WTC11 (cell line): ENCODE data around the gene PDK3. TPM values are rescaled to one million over a fixed set of nuclear protein-coding genes. Genes with fewer than 3 reads are reported as not detected.

Experiments used
- ATAC-seq: fragments of 200-7000 bp; cut with Tn5 transposase; 2 replicates; pipeline ENCODE4 v1.10.0; 2021; ENCODE audit warnings: mild to moderate bottlenecking, moderate library complexity
- CTCF ChIA-PET: fragments of 300-600 bp; sonication (Branson Sonifier 250); formaldehyde crosslinking; loops from one replicate; lab custom pipeline; 2021; ENCODE audit warnings: antibody characterized with exemption; lab: Charles Lee
- POLR2A ChIA-PET: fragments of 350-600 bp; sonication (Branson Sonifier 250); formaldehyde crosslinking; loops from one replicate; lab custom pipeline; 2021; ENCODE audit warnings: antibody characterized with exemption; lab: Charles Lee
- DNase-seq: peaks from one replicate; pipeline ENCODE4 v3.0.0; 2021; ENCODE audit warnings: low spot score
- H3K27ac Mint-ChIP-seq: 2 replicates; pipeline ENCODE4 v1.8.0; 2021; ENCODE audit warnings: mixed read lengths
- H3K27me3 Mint-ChIP-seq: 2 replicates; pipeline ENCODE4 v1.8.0; 2021; ENCODE audit warnings: low read depth, mild to moderate bottlenecking, moderate library complexity, mixed read lengths
- H3K36me3 Mint-ChIP-seq: 2 replicates; pipeline ENCODE4 v1.8.0; 2021; ENCODE audit warnings: mixed read lengths
- H3K4me1 Mint-ChIP-seq: 2 replicates; pipeline ENCODE4 v1.8.0; 2022; ENCODE audit warnings: mixed read lengths
- H3K4me3 Mint-ChIP-seq: 2 replicates; pipeline ENCODE4 v1.8.0; 2021; ENCODE audit warnings: mild to moderate bottlenecking, moderate library complexity, mixed read lengths
- H3K9me3 Mint-ChIP-seq: 2 replicates; pipeline ENCODE4 v1.8.0; 2021; ENCODE audit warnings: mixed read lengths
- ATF1 ChIP-seq: sonication (generic); formaldehyde crosslinking; IDR thresholded peaks from 2 replicates; pipeline ENCODE4 v1.8.1; 2023; ENCODE audit warnings: mild to moderate bottlenecking, moderate library complexity, missing genetic modification reagents
- FOXK1 ChIP-seq: sonication (generic); formaldehyde crosslinking; IDR thresholded peaks from 2 replicates; pipeline ENCODE4 v1.8.0; 2022; ENCODE audit warnings: mild to moderate bottlenecking, moderate library complexity, missing genetic modification reagents
- HMGA2 ChIP-seq: fragments of 250-450 bp; sonication (Bioruptor Pico); IDR thresholded peaks from 2 replicates; pipeline ENCODE4 v1.4.0; 2021; ENCODE audit warnings: mild to moderate bottlenecking, moderate library complexity
- NFE2L1 ChIP-seq: sonication (generic); formaldehyde crosslinking; IDR thresholded peaks from 2 replicates; pipeline ENCODE4 v1.8.1; 2023; ENCODE audit warnings: missing genetic modification reagents
- NR1H2 ChIP-seq: sonication (generic); formaldehyde crosslinking; IDR thresholded peaks from 2 replicates; pipeline ENCODE4 v1.9.0; 2021; ENCODE audit warnings: mild to moderate bottlenecking, moderate library complexity, missing genetic modification reagents
- RELA ChIP-seq: sonication (generic); formaldehyde crosslinking; IDR thresholded peaks from 2 replicates; pipeline ENCODE4 v1.8.1; 2022; ENCODE audit warnings: missing genetic modification reagents, mild to moderate bottlenecking, borderline replicate concordance
- TCF7 ChIP-seq: sonication (generic); formaldehyde crosslinking; IDR thresholded peaks from 2 replicates; pipeline ENCODE4 v1.8.0; 2022; ENCODE audit warnings: mild to moderate bottlenecking, low read depth, missing genetic modification reagents, moderate library complexity
- TEAD1 ChIP-seq: sonication (generic); formaldehyde crosslinking; IDR thresholded peaks from 2 replicates; pipeline ENCODE4 v1.8.0; 2022; ENCODE audit warnings: mild to moderate bottlenecking, missing genetic modification reagents
- ZMAT4 ChIP-seq: fragments of 250-450 bp; sonication (Bioruptor Pico); IDR thresholded peaks from 2 replicates; pipeline ENCODE4 v1.9.0; 2021; ENCODE audit warnings: mild to moderate bottlenecking
- ZNF317 ChIP-seq: sonication (generic); formaldehyde crosslinking; IDR thresholded peaks from 2 replicates; pipeline ENCODE4 v1.8.1; 2023; ENCODE audit warnings: low read depth, mild to moderate bottlenecking, moderate library complexity, missing genetic modification reagents, borderline replicate concordance
- total RNA-seq: library from RNA; stranded (reverse); gene quantifications from 3 replicates; pipeline ENCODE4 v1.2.3, GENCODE V29; 2021
- TF ChIP-seq, protein P1 (sequence below): sonication (generic); formaldehyde crosslinking; conservative IDR thresholded peaks from 2 replicates; pipeline ENCODE4 v1.8.1; 2023; ENCODE audit warnings: mild to moderate bottlenecking, low read depth, missing genetic modification reagents, moderate library complexity
- TF ChIP-seq, protein P2 (sequence below): sonication (generic); formaldehyde crosslinking; IDR thresholded peaks from 2 replicates; pipeline ENCODE4 v1.8.0; 2022; ENCODE audit warnings: mild to moderate bottlenecking, missing genetic modification reagents
- TF ChIP-seq, protein P3 (sequence below): sonication (generic); formaldehyde crosslinking; IDR thresholded peaks from 2 replicates; pipeline ENCODE4 v1.8.1; 2023; ENCODE audit warnings: mild to moderate bottlenecking, moderate library complexity, missing genetic modification reagents
- TF ChIP-seq, protein P4 (sequence below): sonication (generic); formaldehyde crosslinking; conservative IDR thresholded peaks from 2 replicates; pipeline ENCODE4 v1.8.1; 2022; ENCODE audit warnings: mild to moderate bottlenecking, missing genetic modification reagents
- TF ChIP-seq, protein P5 (sequence below): fragments of 250-450 bp; sonication (Bioruptor Pico); IDR thresholded peaks from 2 replicates; pipeline ENCODE4 v1.9.0; 2021; ENCODE audit warnings: mild to moderate bottlenecking
- TF ChIP-seq, protein P6 (sequence below): sonication (generic); formaldehyde crosslinking; IDR thresholded peaks from 2 replicates; pipeline ENCODE4 v1.8.0; 2023; ENCODE audit warnings: missing genetic modification reagents
- TF ChIP-seq, protein P7 (sequence below): sonication (generic); formaldehyde crosslinking; IDR thresholded peaks from 2 replicates; pipeline ENCODE4 v1.8.1; 2022; ENCODE audit warnings: low read depth, mild to moderate bottlenecking, moderate library complexity, missing genetic modification reagents, borderline replicate concordance

The PDK3 gene
- total RNA-seq, 1 experiment from 2014 or later, result 34.4 TPM

- H3K9me3 Mint-ChIP-seq, result no peaks in the 10 kb centered on the region
- ATAC-seq, result no peak
- no peak overlapping the region for H3K4me3 Mint-ChIP-seq
- H3K27me3 Mint-ChIP-seq, result no peaks in the 10 kb centered on the region
- CTCF ChIA-PET, result no interaction called here
- no peak overlapping the region for H3K27ac Mint-ChIP-seq
- POLR2A ChIA-PET, result no interaction called here
- no peaks in the 10 kb centered on the region for H3K4me1 Mint-ChIP-seq
- peaks cover 19% of the 10 kb centered on the region for H3K36me3 Mint-ChIP-seq
- DNase-seq, result no peak
- TF ChIP-seq ATF1 (CRISPR knock-in tag) (no peak), NR1H2 (CRISPR knock-in tag) (no peak)
- TF ChIP-seq, protein P1, sequence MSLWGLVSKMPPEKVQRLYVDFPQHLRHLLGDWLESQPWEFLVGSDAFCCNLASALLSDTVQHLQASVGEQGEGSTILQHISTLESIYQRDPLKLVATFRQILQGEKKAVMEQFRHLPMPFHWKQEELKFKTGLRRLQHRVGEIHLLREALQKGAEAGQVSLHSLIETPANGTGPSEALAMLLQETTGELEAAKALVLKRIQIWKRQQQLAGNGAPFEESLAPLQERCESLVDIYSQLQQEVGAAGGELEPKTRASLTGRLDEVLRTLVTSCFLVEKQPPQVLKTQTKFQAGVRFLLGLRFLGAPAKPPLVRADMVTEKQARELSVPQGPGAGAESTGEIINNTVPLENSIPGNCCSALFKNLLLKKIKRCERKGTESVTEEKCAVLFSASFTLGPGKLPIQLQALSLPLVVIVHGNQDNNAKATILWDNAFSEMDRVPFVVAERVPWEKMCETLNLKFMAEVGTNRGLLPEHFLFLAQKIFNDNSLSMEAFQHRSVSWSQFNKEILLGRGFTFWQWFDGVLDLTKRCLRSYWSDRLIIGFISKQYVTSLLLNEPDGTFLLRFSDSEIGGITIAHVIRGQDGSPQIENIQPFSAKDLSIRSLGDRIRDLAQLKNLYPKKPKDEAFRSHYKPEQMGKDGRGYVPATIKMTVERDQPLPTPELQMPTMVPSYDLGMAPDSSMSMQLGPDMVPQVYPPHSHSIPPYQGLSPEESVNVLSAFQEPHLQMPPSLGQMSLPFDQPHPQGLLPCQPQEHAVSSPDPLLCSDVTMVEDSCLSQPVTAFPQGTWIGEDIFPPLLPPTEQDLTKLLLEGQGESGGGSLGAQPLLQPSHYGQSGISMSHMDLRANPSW (CRISPR knock-in tag), result no peak
Observed at GRCh38 chrX:24574743-24575142, 109.7 kb downstream of the PDK3 start.

GRCh38 chrX:24575496-24575895 lies 110.4 kb downstream of the PDK3 start:
- Mint-ChIP-seq H3K36me3 (peaks cover 21% of the 10 kb centered on the region), H3K4me3 (no peak overlapping the region), H3K27ac (no peak overlapping the region), H3K27me3 (no peaks in the 10 kb centered on the region), H3K4me1 (no peaks in the 10 kb centered on the region)
- no peak for DNase-seq
- POLR2A ChIA-PET, result no interaction called here
- no peak for TF ChIP-seq TEAD1 (CRISPR knock-in tag)
- TF ChIP-seq, protein P2, sequence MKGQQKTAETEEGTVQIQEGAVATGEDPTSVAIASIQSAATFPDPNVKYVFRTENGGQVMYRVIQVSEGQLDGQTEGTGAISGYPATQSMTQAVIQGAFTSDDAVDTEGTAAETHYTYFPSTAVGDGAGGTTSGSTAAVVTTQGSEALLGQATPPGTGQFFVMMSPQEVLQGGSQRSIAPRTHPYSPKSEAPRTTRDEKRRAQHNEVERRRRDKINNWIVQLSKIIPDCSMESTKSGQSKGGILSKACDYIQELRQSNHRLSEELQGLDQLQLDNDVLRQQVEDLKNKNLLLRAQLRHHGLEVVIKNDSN, result no peak
- TF ChIP-seq, protein P3, sequence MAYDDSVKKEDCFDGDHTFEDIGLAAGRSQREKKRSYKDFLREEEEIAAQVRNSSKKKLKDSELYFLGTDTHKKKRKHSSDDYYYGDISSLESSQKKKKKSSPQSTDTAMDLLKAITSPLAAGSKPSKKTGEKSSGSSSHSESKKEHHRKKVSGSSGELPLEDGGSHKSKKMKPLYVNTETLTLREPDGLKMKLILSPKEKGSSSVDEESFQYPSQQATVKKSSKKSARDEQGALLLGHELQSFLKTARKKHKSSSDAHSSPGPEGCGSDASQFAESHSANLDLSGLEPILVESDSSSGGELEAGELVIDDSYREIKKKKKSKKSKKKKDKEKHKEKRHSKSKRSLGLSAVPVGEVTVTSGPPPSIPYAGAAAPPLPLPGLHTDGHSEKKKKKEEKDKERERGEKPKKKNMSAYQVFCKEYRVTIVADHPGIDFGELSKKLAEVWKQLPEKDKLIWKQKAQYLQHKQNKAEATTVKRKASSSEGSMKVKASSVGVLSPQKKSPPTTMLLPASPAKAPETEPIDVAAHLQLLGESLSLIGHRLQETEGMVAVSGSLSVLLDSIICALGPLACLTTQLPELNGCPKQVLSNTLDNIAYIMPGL (CRISPR knock-in tag), result no peak
- TF ChIP-seq, protein P4, sequence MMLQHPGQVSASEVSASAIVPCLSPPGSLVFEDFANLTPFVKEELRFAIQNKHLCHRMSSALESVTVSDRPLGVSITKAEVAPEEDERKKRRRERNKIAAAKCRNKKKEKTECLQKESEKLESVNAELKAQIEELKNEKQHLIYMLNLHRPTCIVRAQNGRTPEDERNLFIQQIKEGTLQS, result no peak
- TF ChIP-seq, protein P5, sequence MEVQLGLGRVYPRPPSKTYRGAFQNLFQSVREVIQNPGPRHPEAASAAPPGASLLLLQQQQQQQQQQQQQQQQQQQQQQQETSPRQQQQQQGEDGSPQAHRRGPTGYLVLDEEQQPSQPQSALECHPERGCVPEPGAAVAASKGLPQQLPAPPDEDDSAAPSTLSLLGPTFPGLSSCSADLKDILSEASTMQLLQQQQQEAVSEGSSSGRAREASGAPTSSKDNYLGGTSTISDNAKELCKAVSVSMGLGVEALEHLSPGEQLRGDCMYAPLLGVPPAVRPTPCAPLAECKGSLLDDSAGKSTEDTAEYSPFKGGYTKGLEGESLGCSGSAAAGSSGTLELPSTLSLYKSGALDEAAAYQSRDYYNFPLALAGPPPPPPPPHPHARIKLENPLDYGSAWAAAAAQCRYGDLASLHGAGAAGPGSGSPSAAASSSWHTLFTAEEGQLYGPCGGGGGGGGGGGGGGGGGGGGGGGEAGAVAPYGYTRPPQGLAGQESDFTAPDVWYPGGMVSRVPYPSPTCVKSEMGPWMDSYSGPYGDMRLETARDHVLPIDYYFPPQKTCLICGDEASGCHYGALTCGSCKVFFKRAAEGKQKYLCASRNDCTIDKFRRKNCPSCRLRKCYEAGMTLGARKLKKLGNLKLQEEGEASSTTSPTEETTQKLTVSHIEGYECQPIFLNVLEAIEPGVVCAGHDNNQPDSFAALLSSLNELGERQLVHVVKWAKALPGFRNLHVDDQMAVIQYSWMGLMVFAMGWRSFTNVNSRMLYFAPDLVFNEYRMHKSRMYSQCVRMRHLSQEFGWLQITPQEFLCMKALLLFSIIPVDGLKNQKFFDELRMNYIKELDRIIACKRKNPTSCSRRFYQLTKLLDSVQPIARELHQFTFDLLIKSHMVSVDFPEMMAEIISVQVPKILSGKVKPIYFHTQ (CRISPR knock-in tag), result no peak
- TF ChIP-seq ZNF317, result no peak
- TF ChIP-seq, protein P6, sequence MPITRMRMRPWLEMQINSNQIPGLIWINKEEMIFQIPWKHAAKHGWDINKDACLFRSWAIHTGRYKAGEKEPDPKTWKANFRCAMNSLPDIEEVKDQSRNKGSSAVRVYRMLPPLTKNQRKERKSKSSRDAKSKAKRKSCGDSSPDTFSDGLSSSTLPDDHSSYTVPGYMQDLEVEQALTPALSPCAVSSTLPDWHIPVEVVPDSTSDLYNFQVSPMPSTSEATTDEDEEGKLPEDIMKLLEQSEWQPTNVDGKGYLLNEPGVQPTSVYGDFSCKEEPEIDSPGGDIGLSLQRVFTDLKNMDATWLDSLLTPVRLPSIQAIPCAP (CRISPR knock-in tag), result no peak
- no peak for TF ChIP-seq NFE2L1 (CRISPR knock-in tag)
- TF ChIP-seq RELA (CRISPR knock-in tag), result no peak
- TF ChIP-seq TCF7, result no peak
- TF ChIP-seq, all 79 proteins: peak for 0
- no peak for ATAC-seq
- H3K9me3 Mint-ChIP-seq, result no peaks in the 10 kb centered on the region
- CTCF ChIA-PET, result no interaction called here

DNA sequence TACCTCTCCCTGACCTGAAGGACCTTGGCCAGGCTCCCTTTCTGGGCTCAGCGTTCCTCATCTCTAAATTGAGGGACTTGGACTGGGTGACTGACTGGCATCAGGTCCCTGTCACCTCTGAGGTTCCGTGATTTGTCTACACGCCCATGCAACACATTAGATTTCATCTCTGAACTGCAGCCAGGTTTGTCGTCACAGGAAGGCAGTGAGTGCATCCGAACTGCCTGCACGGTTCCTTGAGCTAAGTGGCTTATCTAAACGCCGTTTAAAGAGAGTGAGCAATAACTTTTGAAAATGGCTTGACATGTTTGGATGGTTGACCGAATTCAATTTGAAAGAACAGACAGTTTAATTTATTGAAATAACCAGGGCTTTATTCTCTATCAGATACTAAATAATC lies 112.0 kb downstream of the PDK3 start:
- ATAC-seq, result no peak
- CTCF ChIA-PET, result no interaction called here
- H3K4me3 Mint-ChIP-seq, result no peak overlapping the region
- peaks cover 21% of the 10 kb centered on the region for H3K36me3 Mint-ChIP-seq
- no peaks in the 10 kb centered on the region for H3K4me1 Mint-ChIP-seq
- no peak for DNase-seq
- H3K9me3 Mint-ChIP-seq, result no peaks in the 10 kb centered on the region
- no peaks in the 10 kb centered on the region for H3K27me3 Mint-ChIP-seq
- POLR2A ChIA-PET, result no interaction called here
- H3K27ac Mint-ChIP-seq, result no peak overlapping the region
- TF ChIP-seq, protein P7, sequence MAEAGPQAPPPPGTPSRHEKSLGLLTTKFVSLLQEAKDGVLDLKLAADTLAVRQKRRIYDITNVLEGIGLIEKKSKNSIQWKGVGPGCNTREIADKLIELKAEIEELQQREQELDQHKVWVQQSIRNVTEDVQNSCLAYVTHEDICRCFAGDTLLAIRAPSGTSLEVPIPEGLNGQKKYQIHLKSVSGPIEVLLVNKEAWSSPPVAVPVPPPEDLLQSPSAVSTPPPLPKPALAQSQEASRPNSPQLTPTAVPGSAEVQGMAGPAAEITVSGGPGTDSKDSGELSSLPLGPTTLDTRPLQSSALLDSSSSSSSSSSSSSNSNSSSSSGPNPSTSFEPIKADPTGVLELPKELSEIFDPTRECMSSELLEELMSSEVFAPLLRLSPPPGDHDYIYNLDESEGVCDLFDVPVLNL (CRISPR knock-in tag), result no peak
- TF ChIP-seq ZMAT4 (CRISPR knock-in tag), result no peak
- TF ChIP-seq FOXK1 (CRISPR knock-in tag), result no peak
- TF ChIP-seq HMGA2, result no peak
